H1 (cell line): ENCODE results near the gene MCM5. TPM values are rescaled to one million over a fixed set of nuclear protein-coding genes. Genes with fewer than 3 reads are reported as not detected.

Source experiments
- CBX5 ChIP-seq: fragments of 300-800, 300-1000 bp; sonication (generic); IDR thresholded peaks from 2 replicates; pipeline ENCODE4 v1.7.1; 2016; ENCODE audit warnings: antibody characterized with exemption, low read length, low read depth
- EGR1 ChIP-seq: IDR thresholded peaks from 2 replicates; pipeline ENCODE4 v1.6.1; 2011; ENCODE audit warnings: low read depth, low read length, borderline replicate concordance
- FOSL1 ChIP-seq: IDR thresholded peaks from 2 replicates; pipeline ENCODE4 v1.6.1; 2011; ENCODE audit warnings: mild to moderate bottlenecking, low read depth, low read length, moderate library complexity; ENCODE audit not compliant: insufficient read depth
- JUN ChIP-seq: IDR thresholded peaks from 2 replicates; pipeline ENCODE4 v1.6.1; 2011; ENCODE audit warnings: low read depth, mild to moderate bottlenecking, improper control_type of control experiment, low read length
- JUND ChIP-seq: IDR thresholded peaks from 2 replicates; pipeline ENCODE4 v1.6.1; 2011; ENCODE audit warnings: mild to moderate bottlenecking, improper control_type of control experiment, low read length
- POLR2A ChIP-seq, 2 experiments: IDR thresholded peaks; 1 replicate in 1 of 2; 2 replicates in 1 of 2; pipeline ENCODE4 v1.6.1; 2011; ENCODE audit warnings: low read depth in 2 of 2, low read length in 2 of 2, mild to moderate bottlenecking in 2 of 2; ENCODE audit errors: control extremely low read depth in 1 of 2
- POU5F1 ChIP-seq: IDR thresholded peaks from 2 replicates; pipeline ENCODE4 v1.6.1; 2011; ENCODE audit warnings: low read depth, mild to moderate bottlenecking, low read length, moderate library complexity
- SIX5 ChIP-seq: IDR thresholded peaks from 2 replicates; pipeline ENCODE4 v1.6.1; 2011; ENCODE audit warnings: mild to moderate bottlenecking, low read depth, low read length
- SP1 ChIP-seq: IDR thresholded peaks from 2 replicates; pipeline ENCODE4 v1.6.1; 2011; ENCODE audit warnings: low read depth, low read length
- polyA plus RNA-seq, 7 experiments: library from polyadenylated mRNA; depleted of rRNA in 3 of 7; stranded (reverse) in 5 of 7; unstranded in 2 of 7; fragments of >200 nt in 5 of 7; fragments of 200-250 nt in 2 of 7; gene quantifications; 1 replicate in 5 of 7; 2 replicates in 1 of 7; 4 replicates in 1 of 7; pipeline versions ENCODE4 v1.2.1 to v1.2.3, GENCODE V29; 2011 to 2013; ENCODE audit warnings: missing spikeins in 2 of 7, mixed read lengths in 2 of 7
- total RNA-seq: library from RNA; stranded (reverse); fragmentation: NEBNext Ultra II Directional; extraction: Animal tissue kit (Norgen Biotek cat#: 25700); gene quantifications from 2 replicates; pipeline ENCODE4 v1.2.1, GENCODE V29; 2021

Gene MCM5
- total and polyA plus RNA-seq, 2 of the 8 experiments (the other 6 are each of a cell fraction or from before 2014, with no cell fraction given) = 210 to 305 TPM

- TF ChIP-seq POU5F1 = no peak
- no peak for TF ChIP-seq JUN
- no peak for TF ChIP-seq SIX5
- no peak for TF ChIP-seq SP1
- no peak for TF ChIP-seq POLR2A (IDR thresholded peaks at IDR 0.05; ENCODE audit: control extremely low read depth in 1 of 2, low read depth in 2 of 2, low read length in 2 of 2)
- no peak for TF ChIP-seq CBX5
- no peak for TF ChIP-seq JUND
- TF ChIP-seq EGR1 = no peak
- no peak for TF ChIP-seq FOSL1
These were observed 74.0 kb downstream of the MCM5 start (continued) for GRCh38 chr22:35473971-35474370.

Other genes with a start within 250 kb of the MCM5 start
- 38.3 and 41.3 TPM in 2 replicates for gene HMGXB4, start 142.6 kb upstream of the MCM5 start, total RNA-seq
- 12.7 and 20.9 TPM in 2 replicates for gene HMGXB4, start 142.6 kb upstream of the MCM5 start, polyA plus RNA-seq (2011; rRNA removed)
- gene TOM1, start 100.2 kb upstream of the MCM5 start, total RNA-seq = 22.2 and 25.1 TPM in 2 replicates
- 39.2 and 40.8 TPM in 2 replicates for gene TOM1, start 100.2 kb upstream of the MCM5 start, polyA plus RNA-seq (2011; rRNA removed)
- 25.0 and 25.7 TPM in 2 replicates for gene HMOX1, start 19.0 kb upstream of the MCM5 start, total RNA-seq
- 39.2 and 41.6 TPM in 2 replicates for gene HMOX1, start 19.0 kb upstream of the MCM5 start, polyA plus RNA-seq (2011; rRNA removed)
- 4.4 and 5.1 TPM in 2 replicates for gene RASD2, start 140.7 kb downstream of the MCM5 start, total RNA-seq
- gene RASD2, start 140.7 kb downstream of the MCM5 start, polyA plus RNA-seq (2011; rRNA removed) = 1.9 and 3.8 TPM in 2 replicates
- not detected in 2 replicates for gene MB, start 217.2 kb downstream of the MCM5 start, total RNA-seq
- 1.5 and 1.7 TPM in 2 replicates for gene MB, start 217.2 kb downstream of the MCM5 start, polyA plus RNA-seq (2011; rRNA removed)
- gene APOL6, start 248.3 kb downstream of the MCM5 start, total RNA-seq = 0.13 TPM in 2 replicates
- 0.06 and 0.08 TPM in 2 replicates for gene APOL6, start 248.3 kb downstream of the MCM5 start, polyA plus RNA-seq (2011; rRNA removed)